Transverse colon (tissue), 4 donors: ENCODE data around the gene XPA.

Experiments used
- POLR2A ChIP-seq: fragments of 450-650 bp; IDR thresholded peaks from one replicate; pipeline ENCODE4 v1.6.1; 2016; ENCODE audit warnings: antibody characterized with exemption, mild to moderate bottlenecking, moderate library complexity
- POLR2AphosphoS5 ChIP-seq, 3 donors: sonication (generic); formaldehyde crosslinking; IDR thresholded peaks; one replicate each; pipeline ENCODE4 v1.6.1; 2016; ENCODE audit warnings: antibody characterized with exemption in 3 of 3
- TF ChIP-seq, protein P1 (sequence below), 5 experiments: fragments of 200-600 bp in 3 of 5; fragments of 450-650 bp in 2 of 5; sonication (generic) in 3 of 5; IDR thresholded peaks; 1 replicate in 2 of 5; 2 replicates in 3 of 5; pipeline ENCODE4 v1.5.1; 2016 to 2017; ENCODE audit warnings: antibody characterized with exemption in 5 of 5, inconsistent platforms in 3 of 5, mild to moderate bottlenecking in 2 of 5, moderate library complexity in 1 of 5

DNA sequence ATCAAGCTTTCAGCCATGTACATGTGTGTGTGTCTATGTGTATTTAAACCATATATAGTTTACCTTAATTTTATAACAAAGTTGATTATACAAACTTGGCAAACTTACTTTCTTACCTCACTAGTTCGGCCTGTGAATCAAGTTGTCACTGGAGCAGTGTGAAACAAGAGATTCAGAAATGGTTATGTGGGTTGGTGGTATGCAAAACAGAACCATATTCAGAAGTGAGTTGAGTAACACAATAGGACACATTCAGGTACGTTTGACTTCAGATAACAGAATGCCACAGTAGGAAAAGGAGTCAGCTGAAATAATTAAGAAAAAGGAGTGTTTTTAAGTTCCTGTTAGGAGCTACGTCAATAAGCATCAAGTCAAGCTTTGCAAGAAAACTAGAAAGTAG lies 21.5 kb downstream of the XPA start:
- TF ChIP-seq, protein P1, sequence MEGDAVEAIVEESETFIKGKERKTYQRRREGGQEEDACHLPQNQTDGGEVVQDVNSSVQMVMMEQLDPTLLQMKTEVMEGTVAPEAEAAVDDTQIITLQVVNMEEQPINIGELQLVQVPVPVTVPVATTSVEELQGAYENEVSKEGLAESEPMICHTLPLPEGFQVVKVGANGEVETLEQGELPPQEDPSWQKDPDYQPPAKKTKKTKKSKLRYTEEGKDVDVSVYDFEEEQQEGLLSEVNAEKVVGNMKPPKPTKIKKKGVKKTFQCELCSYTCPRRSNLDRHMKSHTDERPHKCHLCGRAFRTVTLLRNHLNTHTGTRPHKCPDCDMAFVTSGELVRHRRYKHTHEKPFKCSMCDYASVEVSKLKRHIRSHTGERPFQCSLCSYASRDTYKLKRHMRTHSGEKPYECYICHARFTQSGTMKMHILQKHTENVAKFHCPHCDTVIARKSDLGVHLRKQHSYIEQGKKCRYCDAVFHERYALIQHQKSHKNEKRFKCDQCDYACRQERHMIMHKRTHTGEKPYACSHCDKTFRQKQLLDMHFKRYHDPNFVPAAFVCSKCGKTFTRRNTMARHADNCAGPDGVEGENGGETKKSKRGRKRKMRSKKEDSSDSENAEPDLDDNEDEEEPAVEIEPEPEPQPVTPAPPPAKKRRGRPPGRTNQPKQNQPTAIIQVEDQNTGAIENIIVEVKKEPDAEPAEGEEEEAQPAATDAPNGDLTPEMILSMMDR (IDR thresholded peaks at IDR 0.05), result no peak
- no peak for TF ChIP-seq POLR2A
- no peak for TF ChIP-seq POLR2AphosphoS5 (IDR thresholded peaks at IDR 0.05)
